HepG2 (cell line): ENCODE measurements around the gene AP3B1. TPM values are rescaled to one million over a fixed set of nuclear protein-coding genes. Genes with fewer than 3 reads are reported as not detected.
A peak's percentile ranks its signal among the peaks of the same experiment; 100 is the strongest.

Experiments used
- CEBPB ChIP-seq: IDR thresholded peaks from 2 replicates; pipeline ENCODE4 v1.6.1; 2011; ENCODE audit warnings: low read depth, low read length, improper control_type of control experiment, borderline replicate concordance
- HHEX ChIP-seq: IDR thresholded peaks from 2 replicates; pipeline ENCODE4 v1.6.1; 2016; ENCODE audit warnings: control low read depth
- POGZ ChIP-seq: sonication (generic); formaldehyde crosslinking; IDR thresholded peaks from 2 replicates; pipeline ENCODE4 v1.4.0; 2020; ENCODE audit warnings: mild to moderate bottlenecking, missing genetic modification reagents
- SRF ChIP-seq: IDR thresholded peaks from 2 replicates; pipeline ENCODE4 v1.6.1; 2011; ENCODE audit warnings: mild to moderate bottlenecking, low read depth, low read length, moderate library complexity
- TEAD3 ChIP-seq: optimal IDR thresholded peaks from 2 replicates; pipeline ENCODE3; 2016; ENCODE audit warnings: borderline replicate concordance
- ZNF12 ChIP-seq: sonication (generic); formaldehyde crosslinking; IDR thresholded peaks from 2 replicates; pipeline ENCODE4 v1.5.0; 2020; ENCODE audit warnings: missing genetic modification reagents
- ZNF256 ChIP-seq: sonication (generic); formaldehyde crosslinking; conservative IDR thresholded peaks from 2 replicates; pipeline ENCODE4 v1.4.0; 2020; ENCODE audit warnings: missing genetic modification reagents
- ZNF674 ChIP-seq: sonication (generic); formaldehyde crosslinking; IDR thresholded peaks from 2 replicates; pipeline ENCODE4 v1.5.0; 2020; ENCODE audit warnings: low read depth, mild to moderate bottlenecking, missing genetic modification reagents
- polyA plus RNA-seq, 8 experiments: library from polyadenylated mRNA; depleted of rRNA in 3 of 8; stranded (reverse) in 7 of 8; unstranded in 1 of 8; fragments of >200 nt; fragmentation: Illumina TruSeq in 4 of 8; extraction: Trizol in 4 of 8; gene quantifications; 2 replicates each; pipeline versions ENCODE4 v1.2.1 to v1.2.3, GENCODE V29; 2011 to 2016; ENCODE audit warnings: low read depth in 4 of 8, missing spikeins in 1 of 8, mixed read lengths in 1 of 8; ENCODE audit not compliant: insufficient read depth in 1 of 8
- total RNA-seq, 5 experiments: library from RNA; depleted of rRNA; stranded (reverse); fragments of >200 nt; fragmentation: Illumina TruSeq; extraction: Trizol; gene quantifications; 2 replicates each; pipeline ENCODE4 v1.2.3, GENCODE V29; 2016; ENCODE audit warnings: low read depth in 1 of 5
- TF ChIP-seq, protein P1 (sequence below): sonication (generic); formaldehyde crosslinking; IDR thresholded peaks from 2 replicates; pipeline ENCODE4 v1.4.0; 2020; ENCODE audit warnings: missing genetic modification reagents
- TF ChIP-seq, protein P2 (sequence below): IDR thresholded peaks from 2 replicates; pipeline ENCODE4 v1.6.1; 2016; ENCODE audit warnings: low read depth, control low read depth
- TF ChIP-seq, protein P3 (sequence below): IDR thresholded peaks from 2 replicates; pipeline ENCODE4 v1.6.1; 2012; ENCODE audit warnings: low read depth, low read length, improper control_type of control experiment
- TF ChIP-seq, protein P4 (sequence below): IDR thresholded peaks from 2 replicates; pipeline ENCODE4 v1.6.1; 2016; ENCODE audit warnings: low read depth, borderline replicate concordance
- TF ChIP-seq, protein P5 (sequence below): sonication (generic); formaldehyde crosslinking; IDR thresholded peaks from 2 replicates; pipeline ENCODE4 v1.4.0; 2020; ENCODE audit warnings: missing genetic modification reagents
- TF ChIP-seq, protein P6 (sequence below): IDR thresholded peaks from 2 replicates; pipeline ENCODE4 v1.6.1; 2016

The AP3B1 gene
- total and polyA plus RNA-seq, 2 of the 13 experiments (the other 11 are each of a cell fraction or from before 2014, with no cell fraction given) = 37.7 to 51.2 TPM

DNA sequence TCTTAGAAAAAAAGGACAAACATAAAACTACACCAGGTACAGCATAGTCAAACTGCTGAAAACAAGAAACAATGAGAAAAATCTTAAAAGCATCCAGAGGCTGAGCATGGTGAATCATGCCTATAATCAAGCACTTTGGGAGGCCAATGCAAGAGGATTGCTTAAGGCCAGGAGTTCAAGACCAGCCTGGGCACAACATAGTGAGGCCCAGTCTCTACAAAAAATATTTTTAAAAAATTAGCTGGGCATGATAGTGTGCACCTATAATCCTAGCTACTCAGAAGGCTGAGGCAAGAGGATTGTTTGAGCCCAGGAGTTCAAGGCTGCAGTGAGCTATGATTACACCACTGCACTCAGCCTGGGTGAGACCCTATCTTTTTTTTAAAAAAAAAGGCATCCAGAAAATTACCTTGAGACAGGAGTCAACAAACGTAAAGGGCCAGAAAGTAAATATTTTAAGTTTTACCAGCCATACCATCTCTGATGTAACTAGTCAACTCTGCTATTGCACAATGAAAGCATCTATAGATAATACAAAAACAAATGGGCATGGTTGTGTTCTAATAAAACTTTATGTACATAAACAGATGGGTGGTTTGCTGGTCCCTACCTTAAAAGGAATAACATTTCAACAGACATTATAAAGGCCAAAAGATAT lies 19.8 kb downstream of the AP3B1 start (continued):
- TF ChIP-seq, protein P1, sequence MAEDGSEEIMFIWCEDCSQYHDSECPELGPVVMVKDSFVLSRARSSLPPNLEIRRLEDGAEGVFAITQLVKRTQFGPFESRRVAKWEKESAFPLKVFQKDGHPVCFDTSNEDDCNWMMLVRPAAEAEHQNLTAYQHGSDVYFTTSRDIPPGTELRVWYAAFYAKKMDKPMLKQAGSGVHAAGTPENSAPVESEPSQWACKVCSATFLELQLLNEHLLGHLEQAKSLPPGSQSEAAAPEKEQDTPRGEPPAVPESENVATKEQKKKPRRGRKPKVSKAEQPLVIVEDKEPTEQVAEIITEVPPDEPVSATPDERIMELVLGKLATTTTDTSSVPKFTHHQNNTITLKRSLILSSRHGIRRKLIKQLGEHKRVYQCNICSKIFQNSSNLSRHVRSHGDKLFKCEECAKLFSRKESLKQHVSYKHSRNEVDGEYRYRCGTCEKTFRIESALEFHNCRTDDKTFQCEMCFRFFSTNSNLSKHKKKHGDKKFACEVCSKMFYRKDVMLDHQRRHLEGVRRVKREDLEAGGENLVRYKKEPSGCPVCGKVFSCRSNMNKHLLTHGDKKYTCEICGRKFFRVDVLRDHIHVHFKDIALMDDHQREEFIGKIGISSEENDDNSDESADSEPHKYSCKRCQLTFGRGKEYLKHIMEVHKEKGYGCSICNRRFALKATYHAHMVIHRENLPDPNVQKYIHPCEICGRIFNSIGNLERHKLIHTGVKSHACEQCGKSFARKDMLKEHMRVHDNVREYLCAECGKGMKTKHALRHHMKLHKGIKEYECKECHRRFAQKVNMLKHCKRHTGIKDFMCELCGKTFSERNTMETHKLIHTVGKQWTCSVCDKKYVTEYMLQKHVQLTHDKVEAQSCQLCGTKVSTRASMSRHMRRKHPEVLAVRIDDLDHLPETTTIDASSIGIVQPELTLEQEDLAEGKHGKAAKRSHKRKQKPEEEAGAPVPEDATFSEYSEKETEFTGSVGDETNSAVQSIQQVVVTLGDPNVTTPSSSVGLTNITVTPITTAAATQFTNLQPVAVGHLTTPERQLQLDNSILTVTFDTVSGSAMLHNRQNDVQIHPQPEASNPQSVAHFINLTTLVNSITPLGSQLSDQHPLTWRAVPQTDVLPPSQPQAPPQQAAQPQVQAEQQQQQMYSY (CRISPR knock-in tag) = peak; percentile 73; the same call in 1 of the 2 replicates
- TF ChIP-seq ZNF256 (no peak; the same call in 1 of the 2 replicates), ZNF12 (CRISPR knock-in tag) (no peak), SRF (peak; percentile 62; the same call in 1 of the 2 replicates), CEBPB (peak; percentile 94), HHEX (no peak), ZNF674 (CRISPR knock-in tag) (no peak), POGZ (CRISPR knock-in tag) (peak; percentile 81; the same call in 1 of the 2 replicates), TEAD3 (CRISPR knock-in tag) (peak; percentile 80)
- TF ChIP-seq, protein P2, sequence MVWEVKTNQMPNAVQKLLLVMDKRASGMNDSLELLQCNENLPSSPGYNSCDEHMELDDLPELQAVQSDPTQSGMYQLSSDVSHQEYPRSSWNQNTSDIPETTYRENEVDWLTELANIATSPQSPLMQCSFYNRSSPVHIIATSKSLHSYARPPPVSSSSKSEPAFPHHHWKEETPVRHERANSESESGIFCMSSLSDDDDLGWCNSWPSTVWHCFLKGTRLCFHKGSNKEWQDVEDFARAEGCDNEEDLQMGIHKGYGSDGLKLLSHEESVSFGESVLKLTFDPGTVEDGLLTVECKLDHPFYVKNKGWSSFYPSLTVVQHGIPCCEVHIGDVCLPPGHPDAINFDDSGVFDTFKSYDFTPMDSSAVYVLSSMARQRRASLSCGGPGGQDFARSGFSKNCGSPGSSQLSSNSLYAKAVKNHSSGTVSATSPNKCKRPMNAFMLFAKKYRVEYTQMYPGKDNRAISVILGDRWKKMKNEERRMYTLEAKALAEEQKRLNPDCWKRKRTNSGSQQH (CRISPR knock-in tag) = no peak
- TF ChIP-seq, protein P3, sequence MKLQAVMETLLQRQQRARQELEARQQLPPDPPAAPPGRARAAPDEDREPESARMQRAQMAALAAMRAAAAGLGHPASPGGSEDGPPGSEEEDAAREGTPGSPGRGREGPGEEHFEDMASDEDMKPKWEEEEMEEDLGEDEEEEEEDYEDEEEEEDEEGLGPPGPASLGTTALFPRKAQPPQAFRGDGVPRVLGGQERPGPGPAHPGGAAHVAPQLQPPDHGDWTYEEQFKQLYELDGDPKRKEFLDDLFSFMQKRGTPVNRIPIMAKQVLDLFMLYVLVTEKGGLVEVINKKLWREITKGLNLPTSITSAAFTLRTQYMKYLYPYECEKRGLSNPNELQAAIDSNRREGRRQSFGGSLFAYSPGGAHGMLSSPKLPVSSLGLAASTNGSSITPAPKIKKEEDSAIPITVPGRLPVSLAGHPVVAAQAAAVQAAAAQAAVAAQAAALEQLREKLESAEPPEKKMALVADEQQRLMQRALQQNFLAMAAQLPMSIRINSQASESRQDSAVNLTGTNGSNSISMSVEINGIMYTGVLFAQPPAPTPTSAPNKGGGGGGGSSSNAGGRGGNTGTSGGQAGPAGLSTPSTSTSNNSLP = peak; percentile 6; the same call in 1 of the 2 replicates
- TF ChIP-seq, protein P4, sequence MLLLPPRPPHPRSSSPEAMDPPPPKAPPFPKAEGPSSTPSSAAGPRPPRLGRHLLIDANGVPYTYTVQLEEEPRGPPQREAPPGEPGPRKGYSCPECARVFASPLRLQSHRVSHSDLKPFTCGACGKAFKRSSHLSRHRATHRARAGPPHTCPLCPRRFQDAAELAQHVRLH (CRISPR knock-in tag) = peak; percentile 51; the same call in 1 of the 2 replicates
- TF ChIP-seq, protein P5, sequence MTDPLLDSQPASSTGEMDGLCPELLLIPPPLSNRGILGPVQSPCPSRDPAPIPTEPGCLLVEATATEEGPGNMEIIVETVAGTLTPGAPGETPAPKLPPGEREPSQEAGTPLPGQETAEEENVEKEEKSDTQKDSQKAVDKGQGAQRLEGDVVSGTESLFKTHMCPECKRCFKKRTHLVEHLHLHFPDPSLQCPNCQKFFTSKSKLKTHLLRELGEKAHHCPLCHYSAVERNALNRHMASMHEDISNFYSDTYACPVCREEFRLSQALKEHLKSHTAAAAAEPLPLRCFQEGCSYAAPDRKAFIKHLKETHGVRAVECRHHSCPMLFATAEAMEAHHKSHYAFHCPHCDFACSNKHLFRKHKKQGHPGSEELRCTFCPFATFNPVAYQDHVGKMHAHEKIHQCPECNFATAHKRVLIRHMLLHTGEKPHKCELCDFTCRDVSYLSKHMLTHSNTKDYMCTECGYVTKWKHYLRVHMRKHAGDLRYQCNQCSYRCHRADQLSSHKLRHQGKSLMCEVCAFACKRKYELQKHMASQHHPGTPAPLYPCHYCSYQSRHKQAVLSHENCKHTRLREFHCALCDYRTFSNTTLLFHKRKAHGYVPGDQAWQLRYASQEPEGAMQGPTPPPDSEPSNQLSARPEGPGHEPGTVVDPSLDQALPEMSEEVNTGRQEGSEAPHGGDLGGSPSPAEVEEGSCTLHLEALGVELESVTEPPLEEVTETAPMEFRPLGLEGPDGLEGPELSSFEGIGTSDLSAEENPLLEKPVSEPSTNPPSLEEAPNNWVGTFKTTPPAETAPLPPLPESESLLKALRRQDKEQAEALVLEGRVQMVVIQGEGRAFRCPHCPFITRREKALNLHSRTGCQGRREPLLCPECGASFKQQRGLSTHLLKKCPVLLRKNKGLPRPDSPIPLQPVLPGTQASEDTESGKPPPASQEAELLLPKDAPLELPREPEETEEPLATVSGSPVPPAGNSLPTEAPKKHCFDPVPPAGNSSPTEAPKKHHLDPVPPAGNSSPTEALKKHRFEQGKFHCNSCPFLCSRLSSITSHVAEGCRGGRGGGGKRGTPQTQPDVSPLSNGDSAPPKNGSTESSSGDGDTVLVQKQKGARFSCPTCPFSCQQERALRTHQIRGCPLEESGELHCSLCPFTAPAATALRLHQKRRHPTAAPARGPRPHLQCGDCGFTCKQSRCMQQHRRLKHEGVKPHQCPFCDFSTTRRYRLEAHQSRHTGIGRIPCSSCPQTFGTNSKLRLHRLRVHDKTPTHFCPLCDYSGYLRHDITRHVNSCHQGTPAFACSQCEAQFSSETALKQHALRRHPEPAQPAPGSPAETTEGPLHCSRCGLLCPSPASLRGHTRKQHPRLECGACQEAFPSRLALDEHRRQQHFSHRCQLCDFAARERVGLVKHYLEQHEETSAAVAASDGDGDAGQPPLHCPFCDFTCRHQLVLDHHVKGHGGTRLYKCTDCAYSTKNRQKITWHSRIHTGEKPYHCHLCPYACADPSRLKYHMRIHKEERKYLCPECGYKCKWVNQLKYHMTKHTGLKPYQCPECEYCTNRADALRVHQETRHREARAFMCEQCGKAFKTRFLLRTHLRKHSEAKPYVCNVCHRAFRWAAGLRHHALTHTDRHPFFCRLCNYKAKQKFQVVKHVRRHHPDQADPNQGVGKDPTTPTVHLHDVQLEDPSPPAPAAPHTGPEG (CRISPR knock-in tag) = 0 out of 2 replicates have a peak, but pooled peaks have one; percentile 24
- TF ChIP-seq, protein P6, sequence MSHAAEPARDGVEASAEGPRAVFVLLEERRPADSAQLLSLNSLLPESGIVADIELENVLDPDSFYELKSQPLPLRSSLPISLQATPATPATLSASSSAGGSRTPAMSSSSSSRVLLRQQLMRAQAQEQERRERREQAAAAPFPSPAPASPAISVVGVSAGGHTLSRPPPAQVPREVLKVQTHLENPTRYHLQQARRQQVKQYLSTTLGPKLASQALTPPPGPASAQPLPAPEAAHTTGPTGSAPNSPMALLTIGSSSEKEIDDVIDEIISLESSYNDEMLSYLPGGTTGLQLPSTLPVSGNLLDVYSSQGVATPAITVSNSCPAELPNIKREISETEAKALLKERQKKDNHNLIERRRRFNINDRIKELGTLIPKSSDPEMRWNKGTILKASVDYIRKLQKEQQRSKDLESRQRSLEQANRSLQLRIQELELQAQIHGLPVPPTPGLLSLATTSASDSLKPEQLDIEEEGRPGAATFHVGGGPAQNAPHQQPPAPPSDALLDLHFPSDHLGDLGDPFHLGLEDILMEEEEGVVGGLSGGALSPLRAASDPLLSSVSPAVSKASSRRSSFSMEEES (CRISPR knock-in tag) = 0 out of 2 replicates have a peak, but pooled peaks have one; percentile 35
